SK-N-SH (cell line): ENCODE measurements around the gene AP2S1. TPM values are rescaled to one million over a fixed set of nuclear protein-coding genes. Genes with fewer than 3 reads are reported as not detected.

Source experiments
- CTCF ChIA-PET: fragments of 300-600, 350-600 bp; formaldehyde crosslinking; extraction: SDS; loops from one replicate; lab custom pipeline; 2021; lab: Yijun Ruan, JAX
- POLR2A ChIA-PET: fragments of 350-600 bp; sonication (Branson Sonifier 250); formaldehyde crosslinking; extraction: SDS; loops from one replicate; lab custom pipeline; 2020; ENCODE audit warnings: antibody characterized with exemption, inconsistent platforms; lab: Yijun Ruan, JAX
- DNase-seq: peaks from one replicate; pipeline ENCODE4 v3.0.0; 2012
- H2AFZ ChIP-seq: fragments of 200-600 bp; sonication (generic); 2 replicates; pipeline ENCODE4 v1.8.1; 2016; ENCODE audit warnings: antibody characterized with exemption, mild to moderate bottlenecking, low read depth
- H3F3A ChIP-seq: fragments of 200-600 bp; sonication (generic); replicated peaks from 2 replicates; pipeline ENCODE3; 2016; ENCODE audit warnings: antibody characterized with exemption, mild to moderate bottlenecking; ENCODE audit not compliant: insufficient read depth
- H3K27ac ChIP-seq, 2 experiments: fragments of 200-500 bp in 1 of 2; fragments of 200-600 bp in 1 of 2; sonication (Bioruptor generic) in 1 of 2; sonication (generic), shearing (Covaris generic) in 1 of 2; 2 replicates each; pipeline versions ENCODE4 v1.5.1 to v1.6.1; 2014 to 2016; ENCODE audit warnings: low read depth in 2 of 2, inconsistent platforms in 1 of 2, low read length in 1 of 2, mild to moderate bottlenecking in 1 of 2, mixed read lengths in 1 of 2
- H3K27me3 ChIP-seq: fragments of 200-600 bp; sonication (generic), shearing (Covaris generic); 2 replicates; pipeline ENCODE4 v1.6.1; 2016; ENCODE audit warnings: mixed run types; ENCODE audit not compliant: insufficient read depth
- H3K36me3 ChIP-seq, 2 experiments: fragments of 200-500 bp in 1 of 2; fragments of 200-600 bp in 1 of 2; sonication (Bioruptor generic) in 1 of 2; sonication (generic) in 1 of 2; replicated peaks in 1 of 2; 2 replicates each; pipeline versions ENCODE3 to v1.5.1; 2014 to 2016; ENCODE audit warnings: low read length in 1 of 2, mild to moderate bottlenecking in 1 of 2; ENCODE audit not compliant: insufficient read depth in 2 of 2, control insufficient read depth in 1 of 2
- H3K4me1 ChIP-seq, 2 experiments: fragments of 200-500 bp in 1 of 2; fragments of 200-600 bp in 1 of 2; sonication (Bioruptor generic) in 1 of 2; sonication (generic), shearing (Covaris generic) in 1 of 2; 2 replicates each; pipeline versions ENCODE4 v1.5.1 to v1.6.1; 2014 to 2016; ENCODE audit warnings: low read depth in 1 of 2, low read length in 1 of 2, mixed run types in 1 of 2; ENCODE audit not compliant: insufficient read depth in 2 of 2, control insufficient read depth in 1 of 2
- H3K4me2 ChIP-seq: fragments of 200-600 bp; sonication (generic), shearing (Covaris generic); 2 replicates; pipeline ENCODE4 v1.6.1; 2017; ENCODE audit warnings: mixed run types
- H3K4me3 ChIP-seq, 2 experiments: fragments of 200-500 bp in 1 of 2; fragments of 200-600 bp in 1 of 2; sonication (Bioruptor generic) in 1 of 2; sonication (generic), shearing (Covaris generic) in 1 of 2; 2 replicates each; pipeline versions ENCODE4 v1.5.1 to v1.8.1; 2014 to 2016; ENCODE audit warnings: low read depth in 2 of 2, inconsistent platforms in 1 of 2, low read length in 1 of 2, mild to moderate bottlenecking in 1 of 2, mixed read lengths in 1 of 2, moderate library complexity in 1 of 2
- H3K79me2 ChIP-seq: fragments of 200-600 bp; sonication (generic); 2 replicates; pipeline ENCODE4 v1.8.1; 2017; ENCODE audit warnings: mild to moderate bottlenecking; ENCODE audit not compliant: insufficient read depth
- H3K9ac ChIP-seq: fragments of 200-600 bp; sonication (generic); 2 replicates; pipeline ENCODE4 v1.6.1; 2017; ENCODE audit warnings: mixed run types
- H3K9me2 ChIP-seq: fragments of 200-600 bp; sonication (generic); 2 replicates; pipeline ENCODE4 v1.6.1; 2017; ENCODE audit warnings: mixed run types
- H3K9me3 ChIP-seq: fragments of 200-600 bp; sonication (generic); 2 replicates; pipeline ENCODE4 v1.6.1; 2017; ENCODE audit warnings: mixed run types, mild to moderate bottlenecking, moderate library complexity
- H4K20me1 ChIP-seq: fragments of 200-600 bp; sonication (generic); 2 replicates; pipeline ENCODE4 v1.6.1; 2017; ENCODE audit warnings: mild to moderate bottlenecking, mixed run types; ENCODE audit not compliant: insufficient read depth
- CTCF ChIP-seq: fragments of 200-600 bp; sonication (generic); IDR thresholded peaks from 2 replicates; pipeline ENCODE4 v1.6.1; 2017; ENCODE audit warnings: antibody characterized with exemption, mild to moderate bottlenecking, moderate library complexity
- ELF1 ChIP-seq: IDR thresholded peaks from 2 replicates; pipeline ENCODE4 v1.4.0; 2012
- FOXM1 ChIP-seq: IDR thresholded peaks from 2 replicates; pipeline ENCODE4 v1.4.0; 2012; ENCODE audit warnings: low read depth, mild to moderate bottlenecking
- IRF3 ChIP-seq: fragments of 150-350 bp; IDR thresholded peaks from 2 replicates; pipeline ENCODE4 v1.6.1; 2016; ENCODE audit warnings: mild to moderate bottlenecking, low read depth, low read length
- JUND ChIP-seq: IDR thresholded peaks from 2 replicates; pipeline ENCODE4 v1.4.0; 2012
- PBX3 ChIP-seq: IDR thresholded peaks from 2 replicates; pipeline ENCODE4; 2012
- POLR2AphosphoS5 ChIP-seq: IDR thresholded peaks from 2 replicates; pipeline ENCODE4 v1.6.1; 2012; ENCODE audit warnings: low read depth, low read length
- SMC3 ChIP-seq: IDR thresholded peaks from 2 replicates; pipeline ENCODE4 v1.6.1; 2012; ENCODE audit warnings: low read depth, low read length, improper control_type of control experiment
- ZBTB33 ChIP-seq: IDR thresholded peaks from 2 replicates; pipeline ENCODE4 v1.4.0; 2012; ENCODE audit warnings: low read depth, borderline replicate concordance
- WGBS: methylation state at CpG from one replicate; pipeline ENCODE4 v1.1.6; 2017; ENCODE audit warnings: low lambda C conversion rate; 5-methylcytosine and 5-hydroxymethylcytosine counted together
- polyA plus RNA-seq, 3 experiments: library from polyadenylated mRNA; depleted of rRNA; stranded (reverse); fragments of >200 nt; gene quantifications; 2 replicates each; pipeline ENCODE4 v1.2.3, GENCODE V29; 2012

AP2S1 gene
- polyA plus RNA-seq, 1 of the 3 experiments (the other 2 are of a cell fraction), result 565 TPM

- ChIA-PET CTCF (interaction anchor here (0.6 to 1.5 kb wide), 6 partner anchors 10 to 95 kb away, joined by 3 to 11 read pairs (median 3); no protein-coding TSS in a partner anchor), POLR2A (no interaction called here)
- H3K4me1 ChIP-seq, result peaks cover 11 to 32% of the 10 kb centered on the region in 2 experiments; a peak in 3 of 4 replicates
- 99% methylated on average over 10 of the region's 10 CpGs for WGBS
- H2AFZ ChIP-seq, result no peak overlapping the region
- no peak overlapping the region for H3K27ac ChIP-seq
- DNase-seq, result no peak
- TF ChIP-seq JUND (no peak), CTCF (no peak), IRF3 (no peak), FOXM1 (no peak), ELF1 (no peak)
- TF ChIP-seq, all 33 proteins: peak for 0
- H3K9me3 ChIP-seq, result no peaks in the 10 kb centered on the region
- no peaks in the 10 kb centered on the region for H3K27me3 ChIP-seq
- no peak overlapping the region for H3K4me3 ChIP-seq
- H3K36me3 ChIP-seq, result no peaks in the 10 kb centered on the region
- H3K79me2 ChIP-seq, result peaks cover 100% of the 10 kb centered on the region
- no peak overlapping the region for H3K4me2 ChIP-seq
- H3F3A ChIP-seq, result peaks cover 16% of the 10 kb centered on the region
- peaks cover 83% of the 10 kb centered on the region for H4K20me1 ChIP-seq
- H3K9me2 ChIP-seq, result no peaks in the 10 kb centered on the region
- H3K9ac ChIP-seq, result no peak overlapping the region
Observed at GRCh38 chr19:46896076-46896794, 45.6 kb upstream of the AP2S1 start.

- H3K9me3 ChIP-seq, result no peaks in the 10 kb centered on the region
- no peak overlapping the region for H3K27ac ChIP-seq
- CTCF ChIA-PET, result interaction anchor here (1.4 to 1.7 kb wide), 2 partner anchors 16 to 99 kb away, joined by 5 read pairs; no protein-coding TSS in a partner anchor
- 98% methylated on average over 11 of the region's 11 CpGs for WGBS
- TF ChIP-seq POLR2AphosphoS5 (no peak), PBX3 (no peak), SMC3 (no peak), ZBTB33 (no peak), IRF3 (no peak), ELF1 (no peak), CTCF (no peak)
- H3K9me2 ChIP-seq, result no peaks in the 10 kb centered on the region
- peaks cover 0 to 31% of the 10 kb centered on the region in 2 experiments; a peak in 3 of 4 replicates for H3K4me1 ChIP-seq
- H3K27me3 ChIP-seq, result no peaks in the 10 kb centered on the region
- H3K9ac ChIP-seq, result no peak overlapping the region
- DNase-seq, result no peak
- no peaks in the 10 kb centered on the region for H3K36me3 ChIP-seq
- H3F3A ChIP-seq, result peaks cover 18% of the 10 kb centered on the region
- H2AFZ ChIP-seq, result no peak overlapping the region
- POLR2A ChIA-PET, result interaction anchor here (1.2 kb wide), 1 partner anchor 21 kb away, joined by 3 read pairs; no protein-coding TSS in a partner anchor
- H3K4me2 ChIP-seq, result no peak overlapping the region
- H4K20me1 ChIP-seq, result peaks cover 69% of the 10 kb centered on the region
- peaks cover 93% of the 10 kb centered on the region for H3K79me2 ChIP-seq
- H3K4me3 ChIP-seq, result no peak overlapping the region
Observed at GRCh38 chr19:46892252-46893179, 41.9 kb upstream of the AP2S1 start.
